Esophagus squamous epithelium (tissue), 5 donors: Measurements from ENCODE around the gene CLCN1. TPM values are rescaled to one million over a fixed set of nuclear protein-coding genes. Genes with fewer than 3 reads are reported as not detected.
A peak's percentile ranks its signal among the peaks of the same experiment; 100 is the strongest.

Experiments
- DNase-seq: peaks from one replicate; lab custom pipeline; 2025; lab: John Stamatoyannopoulos, UW
- H3K27ac ChIP-seq, 4 donors: fragments of 200-600 bp; sonication (generic); one replicate each; pipeline ENCODE4 v1.5.1; 2016 to 2019; ENCODE audit warnings: mild to moderate bottlenecking in 1 of 4
- H3K27me3 ChIP-seq, 4 donors: fragments of 200-600 bp; sonication (generic); 1 replicate in 3 of 4; 2 replicates in 1 of 4; pipeline versions ENCODE4 v1.5.1 to v1.6.0; 2017 to 2021; ENCODE audit warnings: antibody characterized with exemption in 1 of 4
- H3K36me3 ChIP-seq, 3 donors: fragments of 200-600 bp; sonication (generic); one replicate each; pipeline ENCODE4 v1.5.1; 2016 to 2019
- H3K4me1 ChIP-seq, 3 donors: fragments of 200-600 bp; sonication (generic); one replicate each; pipeline ENCODE4 v1.5.1; 2017 to 2019
- H3K4me3 ChIP-seq, 4 donors: fragments of 200-600 bp; sonication (generic); 1 replicate in 3 of 4; 2 replicates in 1 of 4; pipeline ENCODE4 v1.5.1; 2016 to 2019; ENCODE audit warnings: mild to moderate bottlenecking in 2 of 4, moderate library complexity in 1 of 4
- H3K9me3 ChIP-seq, 3 donors: fragments of 200-600 bp; sonication (generic); one replicate each; pipeline ENCODE4 v1.5.1; 2016 to 2019
- POLR2A ChIP-seq, 4 donors: fragments of 450-650 bp; IDR thresholded peaks; one replicate each; pipeline ENCODE4 v1.6.1; 2017; ENCODE audit warnings: antibody characterized with exemption in 4 of 4, mild to moderate bottlenecking in 4 of 4, moderate library complexity in 3 of 4
- WGBS, 2 donors: methylation state at CpG; one replicate each; pipeline ENCODE4 v1.1.5; 2018; 5-methylcytosine and 5-hydroxymethylcytosine counted together
- intact Hi-C: fragments of 100-400 bp; cut with DNase I; formaldehyde crosslinking; loops from one replicate; pipeline ENCODE4 v1.15.0; 2022
- total RNA-seq, 4 donors: library from RNA; depleted of rRNA; stranded (reverse); fragments of >200 nt; gene quantifications; one replicate each; pipeline ENCODE4 v1.1.0, GENCODE V29; 2016
- TF ChIP-seq, protein P1 (sequence below), 6 experiments: fragments of 450-650 bp in 4 of 6; fragments of 200-600 bp in 2 of 6; sonication (generic) in 2 of 6; IDR thresholded peaks; one replicate each; pipeline ENCODE4 v1.5.1; 2016 to 2019; ENCODE audit warnings: antibody characterized with exemption in 6 of 6, mild to moderate bottlenecking in 4 of 6, moderate library complexity in 4 of 6
- donor health status: DM: yes; HTN: yes; CAD: no.

CLCN1 gene
- total RNA-seq, 4 donors from 2014 or later = under 0.01 to 0.91 (median 0.13) TPM; not detected in 1

- H3K27me3 ChIP-seq = no peaks in the 10 kb centered on the region
- no peak for DNase-seq
- no peak overlapping the region for H3K27ac ChIP-seq
- H3K4me1 ChIP-seq = peaks cover 0 to 23% (median under 1%) of the 10 kb centered on the region in 3 donors
- H3K4me3 ChIP-seq = no peak overlapping the region
- TF ChIP-seq POLR2A (IDR thresholded peaks at IDR 0.05) = no peak
- TF ChIP-seq, protein P1, sequence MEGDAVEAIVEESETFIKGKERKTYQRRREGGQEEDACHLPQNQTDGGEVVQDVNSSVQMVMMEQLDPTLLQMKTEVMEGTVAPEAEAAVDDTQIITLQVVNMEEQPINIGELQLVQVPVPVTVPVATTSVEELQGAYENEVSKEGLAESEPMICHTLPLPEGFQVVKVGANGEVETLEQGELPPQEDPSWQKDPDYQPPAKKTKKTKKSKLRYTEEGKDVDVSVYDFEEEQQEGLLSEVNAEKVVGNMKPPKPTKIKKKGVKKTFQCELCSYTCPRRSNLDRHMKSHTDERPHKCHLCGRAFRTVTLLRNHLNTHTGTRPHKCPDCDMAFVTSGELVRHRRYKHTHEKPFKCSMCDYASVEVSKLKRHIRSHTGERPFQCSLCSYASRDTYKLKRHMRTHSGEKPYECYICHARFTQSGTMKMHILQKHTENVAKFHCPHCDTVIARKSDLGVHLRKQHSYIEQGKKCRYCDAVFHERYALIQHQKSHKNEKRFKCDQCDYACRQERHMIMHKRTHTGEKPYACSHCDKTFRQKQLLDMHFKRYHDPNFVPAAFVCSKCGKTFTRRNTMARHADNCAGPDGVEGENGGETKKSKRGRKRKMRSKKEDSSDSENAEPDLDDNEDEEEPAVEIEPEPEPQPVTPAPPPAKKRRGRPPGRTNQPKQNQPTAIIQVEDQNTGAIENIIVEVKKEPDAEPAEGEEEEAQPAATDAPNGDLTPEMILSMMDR (IDR thresholded peaks at IDR 0.05) = no peak
- no peaks in the 10 kb centered on the region for H3K36me3 ChIP-seq
- no peaks in the 10 kb centered on the region for H3K9me3 ChIP-seq
- intact Hi-C loops = no loop called here
- WGBS, 2 donors = 71 to 85% methylated on average over 2 of the region's 2 CpGs
Observed at GRCh38 chr7:143325240-143325639, 9.3 kb downstream of the CLCN1 start.

DNA sequence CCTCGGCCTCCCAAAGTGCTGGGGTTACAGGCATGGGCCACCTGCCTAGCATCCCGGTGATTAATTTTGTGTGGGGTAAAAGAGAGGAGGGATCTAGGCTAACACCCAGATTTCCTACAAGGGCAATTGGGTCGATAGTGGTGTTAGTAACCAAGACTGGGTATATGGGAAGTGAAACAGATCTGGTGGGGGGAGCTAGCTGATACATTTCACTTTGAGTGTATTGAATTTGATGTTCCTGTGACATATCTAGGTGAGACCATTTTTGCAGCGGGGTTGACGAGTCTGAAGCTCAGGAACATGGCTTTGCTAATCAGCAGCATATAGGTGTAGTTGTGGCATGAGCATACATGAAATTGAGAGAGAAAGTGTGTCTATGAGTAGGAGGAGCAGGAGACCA lies 12.0 kb downstream of the CLCN1 start:
- intact Hi-C loops = no loop called here
- Histone ChIP-seq H3K27ac (no peak overlapping the region), H3K4me1 (peaks cover 10 to 25% (median 19%) of the 10 kb centered on the region in 3 donors), H3K9me3 (no peaks in the 10 kb centered on the region), H3K4me3 (no peak overlapping the region), H3K36me3 (no peaks in the 10 kb centered on the region), H3K27me3 (no peaks in the 10 kb centered on the region)
- WGBS, 2 donors = 74 to 96% methylated on average over 5 of the region's 5 CpGs
- no peak for TF ChIP-seq POLR2A (IDR thresholded peaks at IDR 0.05)
- DNase-seq = no peak

DNA sequence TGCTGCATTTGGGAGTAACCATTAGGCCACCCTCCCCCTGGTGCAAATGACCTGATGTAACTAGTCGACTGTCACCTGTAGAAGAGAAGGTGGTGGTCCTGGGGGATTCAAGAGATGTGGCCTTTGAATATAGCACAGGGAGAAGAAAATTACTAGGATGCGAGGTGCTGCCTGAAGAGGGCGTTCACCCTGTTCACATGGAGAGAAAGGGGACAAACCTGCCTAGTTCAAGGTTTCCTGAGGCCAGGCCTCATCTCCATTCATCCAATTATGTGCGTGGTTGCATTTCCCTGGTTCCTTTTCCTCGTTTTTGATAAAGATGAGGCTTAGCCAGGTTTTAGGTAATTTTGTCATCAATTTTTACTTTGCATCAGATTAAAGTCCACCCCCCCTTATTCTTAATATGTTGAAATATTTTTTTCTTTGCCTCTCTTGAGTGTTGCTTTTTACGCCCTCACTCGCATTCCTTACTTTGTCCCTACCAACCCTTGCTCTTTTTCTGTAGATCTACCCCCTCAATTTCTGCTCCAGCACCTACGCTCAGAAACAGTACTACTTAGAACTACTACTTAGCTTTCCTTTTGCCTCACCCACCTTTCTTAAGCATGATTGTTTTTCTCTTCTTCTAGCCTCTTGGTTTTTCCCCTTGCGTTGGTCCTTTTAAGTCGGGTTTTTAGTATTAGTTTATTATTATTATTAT lies 13.7 kb downstream of the CLCN1 start:
- DNase-seq = no peak
- H3K4me1 ChIP-seq = peaks cover 10 to 30% (median 19%) of the 10 kb centered on the region in 3 donors
- TF ChIP-seq POLR2A (IDR thresholded peaks at IDR 0.05) = no peak
- TF ChIP-seq, protein P1 (IDR thresholded peaks at IDR 0.05) = no peak
- no peaks in the 10 kb centered on the region for H3K9me3 ChIP-seq
- 92 to 94% methylated on average over 10 of the region's 10 CpGs for WGBS, 2 donors
- H3K27ac ChIP-seq = no peak overlapping the region
- no peaks in the 10 kb centered on the region for H3K27me3 ChIP-seq
- intact Hi-C loops = no loop called here
- H3K36me3 ChIP-seq = no peaks in the 10 kb centered on the region
- no peak overlapping the region for H3K4me3 ChIP-seq

DNA sequence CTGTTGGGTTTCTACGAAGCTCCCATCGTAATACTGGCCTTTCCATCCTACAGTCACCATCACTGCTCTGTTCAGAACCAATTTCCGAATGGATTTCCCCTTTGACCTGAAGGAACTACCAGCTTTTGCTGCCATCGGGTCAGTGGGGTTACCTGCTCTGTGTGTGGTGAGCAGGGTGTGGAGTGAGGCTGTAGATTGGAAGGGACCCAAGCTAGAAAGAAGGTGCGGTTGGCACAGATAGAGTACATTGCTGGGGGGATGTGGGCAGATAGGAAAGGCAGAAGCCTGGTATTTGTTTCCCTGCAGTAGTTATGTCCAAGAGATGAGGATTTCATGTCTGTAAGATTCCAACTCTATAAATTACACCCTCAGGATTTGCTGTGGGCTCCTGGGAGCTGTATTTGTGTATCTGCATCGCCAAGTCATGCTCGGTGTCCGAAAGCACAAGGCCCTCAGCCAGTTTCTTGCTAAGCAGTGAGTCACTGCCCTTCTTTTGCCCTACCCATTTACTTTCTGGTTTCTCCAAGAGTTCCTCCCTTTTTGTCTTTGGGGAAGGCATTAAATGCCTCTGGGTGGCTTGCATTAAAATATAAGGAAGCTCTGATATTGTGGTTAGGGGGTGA lies 15.4 kb downstream of the CLCN1 start:
- Histone ChIP-seq H3K27me3 (no peaks in the 10 kb centered on the region), H3K27ac (peak overlapping the region; percentile 81 to 87 (median 84)), H3K4me1 (peaks cover 10 to 30% (median 19%) of the 10 kb centered on the region in 3 donors), H3K4me3 (no peak overlapping the region), H3K36me3 (no peaks in the 10 kb centered on the region), H3K9me3 (no peaks in the 10 kb centered on the region)
- intact Hi-C loops = no loop called here
- no peak for DNase-seq
- no peak for TF ChIP-seq POLR2A (IDR thresholded peaks at IDR 0.05)
- TF ChIP-seq, protein P1 (IDR thresholded peaks at IDR 0.05) = no peak
- 39 to 55% methylated on average over 7 to 8 of the region's 8 CpGs for WGBS, 2 donors

DNA sequence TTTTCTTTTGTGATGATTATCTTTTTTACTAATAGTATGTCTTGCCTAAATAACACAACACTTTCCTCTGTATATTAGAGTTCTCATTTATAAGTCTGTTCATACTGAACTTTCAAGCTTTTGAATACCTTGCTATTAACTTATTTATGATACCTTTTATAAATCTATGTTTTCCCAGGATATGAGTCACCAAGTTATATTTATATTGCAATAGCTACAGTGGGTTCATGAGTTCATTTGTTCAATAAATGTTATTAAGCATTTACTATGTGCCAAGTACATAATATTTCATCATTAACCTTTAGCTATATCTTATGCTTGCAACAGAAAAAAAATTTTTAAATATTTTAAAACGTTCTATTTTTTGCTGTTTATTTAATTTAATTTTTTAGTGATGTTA lies 18.3 kb downstream of the CLCN1 start:
- intact Hi-C loops = no loop called here
- Histone ChIP-seq H3K4me3 (no peak overlapping the region), H3K4me1 (peaks cover 10 to 30% (median 19%) of the 10 kb centered on the region in 3 donors), H3K9me3 (no peaks in the 10 kb centered on the region), H3K27me3 (peaks cover 0 to 7% (median 0%) of the 10 kb centered on the region in 4 donors), H3K36me3 (no peaks in the 10 kb centered on the region), H3K27ac (peak overlapping the region in 1 of 4 donors; percentile 6)
- TF ChIP-seq, protein P1 (IDR thresholded peaks at IDR 0.05) = no peak
- no peak for TF ChIP-seq POLR2A (IDR thresholded peaks at IDR 0.05)
- no peak for DNase-seq
- 6 to 28% methylated on average over 1 of the region's 1 CpG for WGBS, 2 donors
